Endometrial microvascular endothelial cells (primary cell): ENCODE results near the gene FABP6. TPM values are rescaled to one million over a fixed set of nuclear protein-coding genes. Genes with fewer than 3 reads are reported as not detected.

Experiments used
- in situ Hi-C: cut with HindIII; loops from 2 replicates; pipeline ENCODE4 v1.10.0; 2017; ENCODE audit warnings: low sequenced_read_pairs, low pct_unique_long_range_greater_than_20kb; ENCODE audit errors: inconsistent ontology term
- total RNA-seq: library from RNA; depleted of rRNA; stranded (reverse); fragments of >200 nt; gene quantifications from one replicate; pipeline ENCODE4 v1.2.3, GENCODE V29; 2015; ENCODE audit errors: inconsistent ontology term

FABP6 gene
- total RNA-seq, 1 donor from 2014 or later, result not detected

DNA sequence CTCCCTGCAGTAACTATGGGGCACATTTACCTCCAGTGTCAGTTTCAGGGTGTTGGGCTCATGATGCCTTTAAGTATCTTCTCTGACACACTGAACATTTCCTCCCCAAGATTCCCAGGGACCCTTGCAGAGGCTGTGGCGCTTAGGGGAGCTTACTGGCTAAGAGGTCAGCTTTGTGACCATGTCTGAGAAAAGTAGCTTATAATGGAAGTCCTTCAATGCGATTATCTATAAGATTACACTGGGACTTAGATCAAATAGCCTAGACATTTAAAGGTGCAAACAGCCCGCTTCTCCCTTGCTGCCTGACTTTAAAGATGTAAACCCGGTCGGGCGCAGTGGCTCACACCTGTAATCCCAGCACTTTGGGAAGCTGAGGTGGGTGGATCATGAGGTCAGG lies 25.4 kb downstream of the FABP6 start:
- in situ Hi-C loops, result no loop called here

DNA sequence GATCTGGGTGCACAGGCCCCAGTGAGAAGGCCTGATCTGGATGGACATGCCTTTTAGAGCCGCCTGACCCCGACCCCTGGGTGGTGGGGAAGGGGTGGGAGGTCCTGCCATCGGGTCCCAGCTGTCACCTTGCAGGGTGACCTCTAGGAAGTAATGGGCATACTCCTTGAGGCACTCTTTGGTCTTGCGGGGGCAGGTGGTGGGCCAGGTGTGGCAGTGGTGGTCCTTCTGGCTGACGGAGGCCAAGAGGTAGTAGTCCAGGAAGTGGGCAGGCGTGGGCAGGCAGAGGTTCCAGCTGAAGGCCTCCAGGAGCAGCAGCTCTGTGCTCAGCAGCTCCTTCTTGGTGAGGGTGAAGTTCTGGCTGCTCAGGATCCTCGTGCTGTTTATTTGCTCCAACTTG lies 30.0 kb downstream of the FABP6 start:
- in situ Hi-C loops, result no loop called here

DNA sequence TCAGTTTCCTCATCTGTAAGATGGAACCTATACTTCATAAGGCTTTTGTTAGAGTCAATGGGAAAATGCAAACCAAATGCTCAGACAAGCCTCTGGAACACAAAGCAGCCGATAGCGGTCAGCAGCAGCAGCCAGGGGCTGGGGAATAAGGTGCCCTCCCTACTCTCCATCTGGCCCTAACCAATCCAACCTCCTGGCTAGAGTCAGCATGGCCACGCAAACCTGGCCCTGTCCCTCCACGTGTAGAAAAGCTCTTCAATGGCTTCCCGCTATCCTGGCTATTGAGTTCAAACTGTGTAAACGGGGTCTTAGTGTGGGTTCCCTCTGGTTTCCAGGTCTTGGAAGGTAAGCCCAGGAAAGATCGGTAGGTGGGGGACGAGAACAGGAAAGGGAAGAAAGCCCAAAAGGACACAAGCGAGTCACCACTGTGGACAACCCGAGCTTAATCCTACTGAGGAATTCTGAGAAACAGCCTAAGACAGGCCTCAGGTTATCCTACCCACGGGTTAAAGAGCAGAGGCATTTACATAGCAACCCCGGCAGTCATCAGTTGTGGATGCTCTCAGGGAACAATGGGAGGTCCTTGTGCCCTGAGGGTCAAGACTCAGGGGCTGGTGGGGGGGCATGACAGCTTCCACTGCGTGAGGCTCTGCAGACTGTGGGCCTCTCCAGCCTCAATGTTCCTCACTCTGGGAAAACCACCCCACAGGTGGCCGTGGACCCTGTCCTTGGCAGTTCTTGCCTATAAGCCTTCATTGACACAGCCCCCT lies 30.9 kb downstream of the FABP6 start:
- in situ Hi-C loops, result no loop called here

DNA sequence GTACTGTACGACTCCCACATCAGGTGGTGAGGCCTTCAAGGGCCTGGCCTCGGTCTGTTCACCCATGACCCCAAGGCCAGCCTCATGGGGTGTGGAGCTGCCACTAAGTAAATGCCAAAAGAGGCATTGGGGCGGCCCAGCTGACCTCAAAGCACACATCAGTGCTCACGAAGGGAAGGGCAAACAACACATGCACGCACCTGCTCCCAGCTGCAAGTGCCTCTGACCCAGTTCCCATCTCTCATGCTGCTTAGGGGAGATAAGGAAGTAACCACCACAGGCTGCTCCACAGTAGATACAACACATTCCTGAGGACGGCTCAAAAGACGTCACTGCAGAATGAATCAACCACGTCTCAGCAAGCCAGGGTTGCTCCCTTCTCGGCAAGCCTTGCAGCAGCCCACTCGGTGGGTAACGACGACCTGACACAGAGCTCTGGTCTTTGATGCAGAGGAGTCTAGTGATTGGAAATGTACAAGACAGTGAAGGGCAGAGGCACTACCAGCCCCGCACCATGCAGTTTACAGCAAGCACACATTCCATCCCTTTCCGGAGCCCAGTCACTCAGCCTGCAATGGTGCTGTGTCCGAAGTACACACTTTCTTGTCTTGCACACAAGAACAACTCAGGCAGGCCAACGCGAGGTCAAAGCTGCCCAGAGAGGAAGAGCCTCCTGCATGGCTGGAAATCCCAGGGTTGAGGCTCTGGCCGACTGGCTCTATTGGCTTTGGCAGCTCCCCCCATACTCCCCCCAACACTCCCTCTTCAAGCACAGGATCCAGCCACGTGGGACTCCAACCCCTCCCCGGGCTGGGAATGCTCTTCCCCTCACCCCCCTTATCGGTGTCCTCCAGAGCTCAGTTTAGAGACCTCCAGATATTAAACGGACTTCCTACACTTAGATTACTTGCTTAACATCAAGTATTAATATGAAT lies 31.8 kb downstream of the FABP6 start:
- in situ Hi-C loops, result no loop called here

- in situ Hi-C loops, result no loop called here
Observed at GRCh38 chr5:160262151-160263074, 33.1 kb downstream of the FABP6 start.

- in situ Hi-C loops, result no loop called here
Observed at GRCh38 chr5:160263326-160263855, 34.1 kb downstream of the FABP6 start.

DNA sequence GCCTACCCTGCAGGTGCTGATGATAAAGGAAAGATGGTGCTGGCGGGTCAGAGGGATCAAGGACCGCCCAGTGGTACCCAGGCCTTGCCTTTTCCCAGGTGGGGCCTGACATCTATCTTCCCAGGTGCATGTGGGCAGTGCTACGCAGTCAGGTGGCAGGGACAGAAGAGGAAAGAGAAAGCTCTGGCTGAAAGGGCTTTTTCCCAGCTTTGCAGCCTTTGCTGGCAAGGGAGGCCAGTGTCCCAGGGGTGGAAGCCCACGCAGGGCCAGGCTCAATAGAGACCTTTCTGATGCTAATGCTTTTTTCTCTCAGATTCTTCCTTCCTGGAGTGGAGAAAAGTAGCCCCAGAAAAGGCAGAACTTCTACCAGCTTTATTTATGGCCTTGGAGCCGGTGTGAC lies 36.7 kb downstream of the FABP6 start:
- in situ Hi-C loops, result no loop called here

- in situ Hi-C loops, result no loop called here
Observed at GRCh38 chr5:160266752-160267345, 37.5 kb downstream of the FABP6 start.

- in situ Hi-C loops, result no loop called here
Observed at GRCh38 chr5:160268121-160268520, 38.8 kb downstream of the FABP6 start.

DNA sequence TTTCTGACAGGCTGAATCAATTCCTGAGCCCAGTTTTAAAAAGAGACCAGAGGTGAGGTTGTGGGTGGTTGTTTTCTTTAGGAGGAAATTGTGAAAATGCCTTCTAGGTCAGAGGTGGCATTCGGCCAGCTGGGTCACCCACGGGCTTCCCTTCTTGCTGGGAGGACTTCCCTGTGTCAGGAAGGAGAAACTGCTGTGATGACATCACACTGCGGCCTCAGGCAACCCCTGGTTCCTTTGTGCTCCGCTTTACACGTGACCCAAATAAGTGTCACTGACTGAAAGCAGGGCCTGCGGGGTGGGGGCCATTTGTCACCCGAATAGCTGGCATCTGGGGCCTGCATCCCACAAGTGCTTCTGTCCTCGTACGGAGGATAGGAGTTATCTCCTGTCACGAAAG lies 39.7 kb downstream of the FABP6 start:
- in situ Hi-C loops, result no loop called here

- in situ Hi-C loops, result no loop called here
Observed at GRCh38 chr5:160270704-160271103, 41.4 kb downstream of the FABP6 start.

DNA sequence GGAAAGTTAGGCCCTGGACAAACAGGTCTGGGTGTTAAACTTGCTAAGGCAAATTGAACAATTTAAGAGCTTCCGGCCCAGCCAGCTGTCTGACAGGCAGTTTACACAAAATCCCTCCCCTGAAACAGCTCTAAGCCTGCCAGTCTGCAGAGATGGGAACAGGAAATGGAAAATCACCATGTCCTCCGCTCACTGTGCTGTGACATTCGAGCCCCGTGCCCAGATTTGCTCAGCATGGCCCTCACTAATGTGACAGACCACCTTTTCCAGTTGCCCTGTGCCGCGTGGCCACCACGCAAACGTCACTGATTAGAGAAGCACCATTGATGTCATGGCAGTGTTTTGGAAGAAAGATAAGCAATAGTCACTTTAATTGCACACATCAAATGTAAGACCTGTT lies 42.1 kb downstream of the FABP6 start:
- in situ Hi-C loops, result no loop called here

- in situ Hi-C loops, result no loop called here
Observed at GRCh38 chr5:160271836-160272235, 42.5 kb downstream of the FABP6 start.

- in situ Hi-C loops, result no loop called here
Observed at GRCh38 chr5:160272264-160272663, 43.0 kb downstream of the FABP6 start.

GRCh38 chr5:160272889-160273288 lies 43.6 kb downstream of the FABP6 start:
- in situ Hi-C loops, result no loop called here

- in situ Hi-C loops, result no loop called here
Observed at GRCh38 chr5:160274483-160274931, 45.2 kb downstream of the FABP6 start.

DNA sequence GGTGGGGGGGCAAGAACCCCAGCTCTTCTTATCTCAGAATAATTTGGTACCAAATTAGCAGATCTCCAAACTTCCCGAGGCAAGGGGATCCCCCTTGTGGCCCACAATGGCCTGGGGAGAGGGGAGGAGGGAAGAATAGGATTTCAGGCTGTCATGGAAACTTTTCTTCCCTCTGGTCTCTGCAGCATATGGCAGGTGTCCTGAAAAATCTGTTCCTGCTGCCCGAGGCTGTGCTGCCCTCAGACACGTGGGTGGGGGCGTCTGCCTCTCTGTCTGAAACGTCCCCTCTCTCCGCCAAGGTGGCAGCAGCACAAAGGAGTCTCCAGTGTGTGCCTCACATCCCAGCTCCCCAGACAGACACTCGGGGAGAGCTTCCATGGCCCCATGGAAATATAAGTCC lies 49.0 kb downstream of the FABP6 start:
- in situ Hi-C loops, result no loop called here

GRCh38 chr5:160280384-160281095 lies 51.2 kb downstream of the FABP6 start:
- in situ Hi-C loops, result no loop called here
